IPS-NIHi7 (cell line): ENCODE results near the gene DDX1.

Experiments
- DNase-seq: peaks from one replicate; pipeline ENCODE4 v3.0.0; 2012; ENCODE audit warnings: mixed read lengths; ENCODE audit errors: extremely low spot score

Gene DDX1

DNA sequence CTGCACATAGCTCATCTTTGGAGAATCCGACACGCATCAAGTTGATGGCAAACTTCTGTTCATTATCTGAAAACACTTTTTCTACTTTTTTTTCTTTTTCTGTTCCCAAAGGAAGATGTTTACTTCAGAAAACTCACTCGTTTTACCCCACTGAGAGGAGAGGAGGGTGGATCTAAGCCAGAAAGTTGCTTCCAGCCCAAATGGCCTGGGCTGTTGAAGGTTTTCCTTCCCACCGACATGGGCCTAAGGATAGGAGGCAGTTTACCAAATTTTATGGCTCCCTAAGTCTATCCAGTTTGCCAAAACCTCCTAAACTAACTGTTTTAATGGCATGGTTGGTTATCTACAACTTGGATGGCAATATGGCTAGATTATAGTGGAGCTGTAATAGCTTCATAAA is 70.4 kb downstream of the DDX1 start:
- no peak for DNase-seq

DNA sequence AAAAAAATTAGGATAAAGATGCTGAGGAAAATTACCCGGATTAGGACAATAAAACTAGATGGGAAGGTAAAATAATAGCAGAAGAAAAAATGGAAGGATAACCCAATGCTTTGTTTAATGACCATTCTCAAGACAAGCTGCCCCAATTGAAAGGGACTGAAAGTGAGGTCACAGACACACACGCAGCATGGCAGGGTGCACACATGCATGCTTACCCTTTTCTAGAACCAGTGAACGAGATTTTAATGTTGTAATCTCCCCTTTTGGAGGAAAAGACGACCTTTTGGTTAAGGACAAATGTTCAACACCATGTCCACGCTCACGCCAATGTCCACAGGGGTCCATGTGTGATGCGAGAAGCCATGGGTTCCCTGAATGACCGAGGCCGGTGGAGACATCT is 70.9 kb downstream of the DDX1 start:
- DNase-seq = no peak

DNA sequence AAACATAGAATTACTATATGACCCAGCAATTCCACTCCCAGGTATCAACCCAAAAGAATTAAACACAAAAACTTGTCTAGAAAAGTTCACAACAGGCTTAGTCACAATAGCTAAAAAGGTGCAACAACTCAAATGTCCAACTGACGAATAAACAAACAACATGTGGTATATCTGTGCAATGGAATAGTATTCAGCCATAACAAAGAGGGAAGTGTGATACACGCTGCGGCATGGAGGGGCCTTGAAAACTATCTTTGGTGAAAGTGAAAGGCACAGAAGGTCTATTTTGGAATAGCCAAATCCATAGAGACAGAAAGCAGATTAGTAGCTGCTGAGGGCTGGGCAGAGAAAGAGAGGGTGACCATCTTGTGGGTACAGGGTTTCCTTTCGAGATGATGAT is 72.1 kb downstream of the DDX1 start:
- DNase-seq = no peak

DNA sequence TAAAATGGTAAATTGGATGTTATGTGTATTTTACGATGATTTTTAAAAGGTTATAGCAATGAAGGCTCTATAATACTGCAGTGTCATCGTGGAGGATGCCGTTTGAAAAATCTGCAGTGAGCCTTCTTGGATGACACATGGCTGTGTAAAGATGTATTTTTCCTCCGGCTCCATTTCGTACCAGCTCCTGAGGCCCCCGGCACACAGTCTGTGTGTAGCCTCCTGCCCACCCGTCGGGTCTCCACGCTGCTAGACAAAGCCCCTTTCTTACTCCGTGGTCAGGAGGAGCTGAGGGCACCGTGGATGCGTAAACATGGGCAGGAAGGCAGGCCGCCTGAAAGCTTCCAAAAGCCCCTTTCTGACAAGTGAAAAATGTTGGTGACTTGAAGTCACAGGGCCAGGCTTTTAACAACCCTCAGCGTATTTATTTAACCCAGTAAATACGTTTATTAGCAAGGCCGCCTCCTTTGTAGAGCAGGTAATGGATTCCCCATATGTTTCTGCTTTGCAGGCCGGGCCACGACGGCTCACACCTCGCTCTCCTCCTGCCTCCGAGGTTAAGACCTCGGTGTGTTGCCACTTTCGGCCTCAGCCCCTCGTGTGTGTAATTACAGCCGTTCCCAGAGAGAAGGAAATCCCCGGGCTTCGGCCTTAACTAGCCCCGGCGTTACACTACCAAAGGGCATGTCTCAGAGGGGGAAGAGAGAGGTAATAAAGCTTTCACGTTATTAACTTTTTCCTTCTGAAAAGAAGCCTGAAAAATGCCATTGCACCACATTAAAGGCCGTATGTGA is 72.8 kb downstream of the DDX1 start:
- no peak for DNase-seq

DNA sequence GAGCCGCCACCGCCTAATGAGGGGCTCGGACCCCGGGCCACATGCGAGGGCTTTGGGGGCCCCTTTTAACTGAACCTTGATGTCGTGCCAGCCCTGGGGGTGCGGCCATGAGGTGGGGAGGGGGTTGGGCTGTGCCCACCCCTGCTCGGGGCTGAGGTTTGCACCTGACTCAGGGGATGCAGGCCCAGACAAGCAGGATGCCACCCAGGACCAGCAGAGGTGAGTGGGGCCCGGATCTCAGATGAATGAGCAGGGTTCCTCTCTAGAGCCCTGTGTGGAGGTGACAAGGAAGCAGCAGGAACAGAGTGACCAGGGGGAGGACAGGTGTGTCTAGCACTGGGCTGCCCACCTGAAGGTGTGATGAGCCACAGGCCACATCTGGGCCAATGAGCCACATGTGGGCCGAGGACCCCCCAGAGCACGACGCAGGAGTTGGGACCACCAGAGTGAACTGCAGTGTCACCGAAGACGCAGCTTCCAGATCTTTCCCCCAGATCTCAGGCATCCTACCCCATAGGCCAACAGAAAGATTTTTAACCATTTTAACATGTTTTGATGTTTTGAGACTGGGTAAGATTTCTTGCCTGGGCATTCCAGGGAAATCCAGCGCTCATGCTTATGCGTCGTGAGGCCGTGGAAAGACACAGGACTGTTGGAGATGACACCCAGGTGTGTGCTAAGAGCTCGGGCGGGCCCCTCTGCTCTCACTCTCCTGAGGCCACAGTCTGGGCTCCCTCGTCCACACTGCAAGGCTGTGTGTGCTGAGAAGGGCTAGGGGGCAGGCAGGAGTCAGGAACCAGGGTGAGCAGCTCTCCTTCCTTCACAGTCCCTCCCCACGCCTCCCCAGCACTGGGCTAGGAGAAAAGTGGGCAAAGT is 73.6 kb downstream of the DDX1 start:
- DNase-seq = peak; percentile 65

DNA sequence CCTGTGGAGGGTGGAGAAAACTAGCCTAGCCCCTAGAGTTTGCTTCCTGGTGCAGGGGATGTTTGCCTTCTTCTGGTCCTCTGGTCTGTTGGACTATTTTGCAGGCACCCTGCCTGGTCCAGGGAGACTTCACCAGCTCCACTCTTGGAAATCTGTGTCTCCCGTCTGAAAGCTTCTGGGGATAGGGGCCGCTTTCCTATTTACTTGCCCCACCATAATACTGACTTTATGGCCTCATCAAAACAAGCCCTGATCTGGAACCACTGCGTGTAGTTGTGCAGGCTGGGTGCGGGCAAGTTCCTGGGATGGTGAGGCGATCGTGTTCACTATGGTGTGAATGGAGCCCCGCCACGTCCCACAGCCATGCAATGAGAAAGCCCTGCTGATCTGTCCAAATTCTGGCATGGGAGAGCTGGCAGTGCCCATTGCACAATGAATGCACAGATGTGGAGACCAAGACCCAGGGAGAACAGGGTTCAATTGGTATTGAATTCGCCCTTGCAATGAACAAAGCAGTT is 74.3 kb downstream of the DDX1 start:
- DNase-seq = no peak

DNA sequence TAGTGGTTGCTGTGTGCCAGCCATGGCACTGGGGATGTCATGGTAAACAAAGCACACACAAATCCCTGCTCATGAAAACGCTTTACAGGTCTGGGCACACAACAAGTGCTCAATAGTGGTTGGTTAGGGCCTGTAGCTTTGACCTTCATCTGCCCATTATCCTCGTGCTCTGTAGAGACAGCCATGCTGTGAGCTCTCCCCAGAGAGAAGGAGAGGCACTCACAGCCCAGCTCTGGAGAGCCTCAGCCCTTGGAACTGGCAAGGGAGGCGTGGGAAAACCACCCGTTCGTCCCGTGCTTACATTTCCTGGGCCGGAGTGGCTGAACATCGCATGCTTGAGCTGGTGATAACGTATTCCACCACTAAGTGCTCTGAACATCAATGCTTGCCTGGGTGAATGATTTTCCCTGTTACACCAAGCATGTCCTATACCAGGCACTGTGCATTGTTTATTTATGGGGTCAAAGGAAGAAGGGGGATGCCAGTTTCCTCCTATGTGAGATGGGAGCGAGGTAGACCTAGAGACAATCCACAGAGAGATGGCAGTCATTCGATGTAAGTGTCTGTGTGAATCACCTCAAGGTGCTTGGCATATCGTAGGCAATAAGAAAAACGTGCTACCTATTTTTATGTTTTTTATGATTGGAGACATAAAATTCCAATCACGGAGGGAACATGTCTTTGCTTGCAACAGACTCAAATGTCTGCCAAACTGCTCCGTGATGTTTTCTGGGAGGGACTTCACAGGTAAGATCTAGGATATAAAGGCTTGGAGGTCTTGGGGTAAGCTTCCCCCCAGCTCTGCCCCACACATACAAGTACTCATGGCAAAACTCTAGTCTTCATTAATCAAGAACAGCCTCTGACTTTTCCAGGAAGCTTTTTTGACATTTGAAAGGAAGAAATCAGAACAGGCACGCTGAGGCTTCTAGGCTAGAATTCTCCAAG is 75.5 kb downstream of the DDX1 start:
- no peak for DNase-seq

DNA sequence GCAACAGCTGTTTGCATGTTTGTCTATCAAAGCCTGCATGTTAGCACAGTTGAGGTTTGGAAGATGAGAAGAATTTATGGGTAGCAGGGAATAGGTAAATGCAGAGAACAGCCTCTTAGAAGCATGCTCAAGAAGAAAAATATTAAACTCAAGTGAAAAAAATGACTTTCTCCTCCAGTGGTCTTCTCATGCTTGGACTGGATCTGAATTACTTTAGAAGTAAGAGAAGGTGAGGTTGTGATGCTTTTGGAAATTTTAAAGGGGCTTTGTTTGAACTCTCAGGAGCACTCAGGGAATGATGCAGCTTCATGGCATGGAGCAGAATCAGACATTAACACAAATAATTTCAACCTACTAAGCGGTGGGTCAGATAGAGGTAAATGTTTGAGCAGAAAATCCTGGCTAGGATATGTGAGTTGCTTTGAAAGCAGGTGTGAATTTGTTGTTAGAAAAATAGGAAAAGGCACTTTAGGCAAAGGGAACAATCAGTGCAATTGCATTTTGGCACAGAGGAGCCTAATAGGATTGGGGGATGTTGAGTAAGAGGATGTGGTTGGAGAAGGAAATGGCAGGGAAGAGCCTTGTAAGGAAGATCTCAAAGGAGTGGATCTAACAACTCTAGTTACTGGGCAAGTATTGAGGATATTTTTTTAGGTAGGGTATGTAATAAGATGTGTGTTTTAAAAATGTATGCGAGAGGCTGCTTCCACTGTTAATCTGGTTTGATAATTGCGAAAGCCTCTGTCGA is 76.3 kb downstream of the DDX1 start:
- no peak for DNase-seq

DNA sequence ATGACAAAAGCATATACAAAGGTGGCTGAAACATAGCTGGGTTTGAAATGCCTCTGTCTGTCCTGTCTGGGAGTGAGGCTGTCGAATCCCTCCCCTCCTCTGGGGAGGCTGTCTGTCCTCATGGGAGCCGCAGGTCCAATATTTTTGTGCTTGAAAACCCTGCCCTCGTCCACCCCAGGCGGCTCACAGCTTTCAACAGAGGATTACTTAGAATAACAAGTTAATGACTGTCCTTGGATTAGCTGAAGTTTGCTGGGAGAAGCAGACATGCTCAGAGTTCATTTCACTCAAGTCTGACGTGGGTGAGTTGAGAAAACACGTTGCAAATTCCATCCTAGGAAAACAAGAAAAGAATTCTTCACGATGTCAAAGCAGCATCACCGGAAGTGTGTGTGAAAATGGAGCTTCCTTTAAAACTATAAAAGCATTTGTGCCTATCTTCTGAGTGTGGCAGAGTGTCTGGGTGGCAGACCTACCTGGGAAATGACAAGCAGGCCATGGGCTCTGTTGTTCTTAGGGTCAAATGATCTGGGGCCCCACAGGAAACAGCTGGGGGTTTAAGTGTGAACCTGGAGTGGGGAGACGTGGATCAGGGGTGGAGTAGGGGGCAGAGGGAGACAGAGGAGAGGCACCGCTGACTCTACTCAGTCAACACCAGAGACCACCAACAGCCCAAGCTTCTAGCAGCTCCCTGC is 77.1 kb downstream of the DDX1 start:
- no peak for DNase-seq

DNA sequence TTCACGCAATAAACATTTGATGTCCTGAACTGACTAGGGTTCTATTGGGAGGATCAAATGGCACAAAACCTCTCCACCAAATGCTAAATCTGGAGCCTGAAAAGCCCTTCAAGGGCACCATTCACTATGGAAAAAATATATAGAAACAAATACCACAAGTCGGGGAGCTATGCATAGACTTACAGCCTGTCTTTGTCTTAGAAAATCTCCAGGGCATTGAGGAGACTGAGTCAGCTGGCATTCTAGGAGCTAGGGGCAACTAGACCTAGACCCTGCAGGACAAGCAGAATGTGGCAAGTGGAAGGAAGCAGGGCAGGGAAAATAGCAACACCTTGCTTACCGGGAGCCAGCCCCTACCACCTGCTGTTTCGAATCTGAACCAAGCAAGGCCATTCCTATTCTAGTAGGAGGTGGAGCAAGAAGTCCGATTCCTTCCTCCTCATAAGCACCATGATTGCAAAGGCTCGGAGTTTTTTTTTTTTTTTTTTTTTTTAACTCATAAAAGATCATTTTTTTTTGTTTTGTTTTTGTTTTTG is 77.8 kb downstream of the DDX1 start:
- no peak for DNase-seq

DNA sequence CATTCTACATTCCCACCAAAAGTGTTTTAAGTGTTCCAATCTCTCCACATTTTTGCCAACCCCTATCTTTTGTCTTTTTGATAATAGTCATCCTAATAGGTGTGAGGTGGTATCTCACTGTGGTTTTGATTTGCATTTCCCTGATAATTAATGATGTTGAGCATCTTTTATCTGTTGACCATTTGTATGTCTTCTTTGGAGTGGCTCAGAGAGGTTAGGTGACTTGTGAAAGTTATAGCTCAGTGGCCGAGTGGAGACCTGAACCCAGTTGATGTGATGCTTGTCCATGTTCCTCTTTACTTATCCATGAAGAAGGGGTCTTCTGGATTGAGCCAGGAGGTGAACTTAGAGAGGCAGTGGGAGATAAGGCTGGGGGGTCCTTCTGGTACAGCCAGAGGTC is 78.8 kb downstream of the DDX1 start:
- DNase-seq = no peak

DNA sequence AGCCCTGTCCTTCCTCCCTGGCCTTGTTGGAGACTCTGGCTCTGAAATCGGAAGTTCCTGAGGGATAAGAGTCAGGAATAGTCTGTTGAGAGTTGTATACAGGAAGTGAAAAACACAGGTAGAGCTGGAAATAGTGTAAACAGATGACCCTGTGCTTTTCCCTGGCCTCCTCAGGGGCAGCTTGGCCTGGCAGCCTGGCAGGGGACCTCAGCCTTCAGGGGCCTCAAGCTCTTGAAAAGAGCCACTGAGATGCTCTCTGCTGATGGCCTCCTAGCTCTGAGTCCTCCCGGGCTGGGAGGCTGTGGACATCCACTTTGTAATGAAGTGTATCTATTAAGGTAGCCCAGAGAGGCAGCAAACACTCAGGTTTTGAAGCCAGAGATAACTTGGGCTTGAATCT is 79.3 kb downstream of the DDX1 start:
- DNase-seq = no peak

DNA sequence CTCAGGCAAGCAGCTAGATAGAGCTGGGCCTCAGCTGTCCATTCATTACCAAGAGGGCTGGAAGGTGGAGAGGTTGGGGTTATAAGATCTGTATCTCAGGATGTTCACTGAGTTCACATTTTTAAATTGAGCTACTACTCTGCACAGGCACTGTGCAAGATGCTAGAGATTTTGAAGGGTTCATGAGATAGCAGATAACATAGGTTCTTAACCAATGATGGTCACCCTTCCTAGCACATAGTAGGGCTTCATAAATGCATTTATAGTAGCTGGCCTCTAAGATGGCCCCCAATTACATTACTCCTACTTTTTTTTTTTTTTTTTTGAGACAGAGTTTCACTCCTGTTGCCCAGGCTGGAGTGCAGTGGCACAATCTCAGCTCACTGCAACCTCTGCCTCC is 79.7 kb downstream of the DDX1 start:
- no peak for DNase-seq

DNA sequence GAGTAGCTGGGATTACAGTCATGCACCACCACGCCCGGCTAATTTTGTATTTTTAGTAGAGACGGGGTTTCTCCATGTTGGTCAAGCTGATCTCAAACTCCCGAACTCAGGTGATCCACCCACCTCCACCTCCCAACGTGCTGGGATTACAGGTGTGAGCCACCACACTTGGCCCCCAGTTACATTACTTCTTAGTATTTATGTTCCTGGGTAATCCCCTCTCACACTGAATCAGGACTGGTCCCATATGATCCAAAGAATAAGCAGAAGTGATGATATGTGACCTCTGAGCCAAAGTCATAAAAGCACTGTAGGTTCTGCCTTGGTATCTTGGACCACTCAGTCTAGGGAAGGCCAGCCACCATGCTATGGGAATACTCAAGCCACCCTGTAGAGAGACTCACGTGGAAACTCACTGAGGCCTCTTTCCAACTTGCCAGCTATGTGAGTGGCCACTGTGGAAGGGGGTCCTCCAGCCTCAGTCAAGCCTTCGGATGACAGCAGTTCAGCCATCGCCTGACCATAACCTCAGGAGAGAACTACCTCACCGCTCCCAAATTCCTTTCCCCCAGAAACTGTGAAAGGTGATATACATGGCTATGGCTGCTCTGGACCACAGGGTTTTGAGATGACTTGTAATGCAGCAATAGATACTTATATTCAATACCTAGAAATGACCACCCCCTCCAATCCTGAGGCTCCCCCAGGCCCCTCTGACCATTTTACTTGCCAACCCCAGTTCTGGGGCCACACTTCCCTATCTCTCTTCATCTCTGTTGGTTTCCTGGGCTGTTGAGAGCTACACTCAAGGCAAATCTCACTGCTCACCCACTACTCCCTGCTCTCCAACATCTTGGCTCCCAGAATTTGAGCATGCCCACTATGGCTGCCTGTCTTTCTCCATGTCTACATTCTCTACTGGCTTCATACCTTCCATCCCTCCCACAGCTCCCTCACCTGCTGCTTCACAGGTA is 80.5 kb downstream of the DDX1 start:
- no peak for DNase-seq

DNA sequence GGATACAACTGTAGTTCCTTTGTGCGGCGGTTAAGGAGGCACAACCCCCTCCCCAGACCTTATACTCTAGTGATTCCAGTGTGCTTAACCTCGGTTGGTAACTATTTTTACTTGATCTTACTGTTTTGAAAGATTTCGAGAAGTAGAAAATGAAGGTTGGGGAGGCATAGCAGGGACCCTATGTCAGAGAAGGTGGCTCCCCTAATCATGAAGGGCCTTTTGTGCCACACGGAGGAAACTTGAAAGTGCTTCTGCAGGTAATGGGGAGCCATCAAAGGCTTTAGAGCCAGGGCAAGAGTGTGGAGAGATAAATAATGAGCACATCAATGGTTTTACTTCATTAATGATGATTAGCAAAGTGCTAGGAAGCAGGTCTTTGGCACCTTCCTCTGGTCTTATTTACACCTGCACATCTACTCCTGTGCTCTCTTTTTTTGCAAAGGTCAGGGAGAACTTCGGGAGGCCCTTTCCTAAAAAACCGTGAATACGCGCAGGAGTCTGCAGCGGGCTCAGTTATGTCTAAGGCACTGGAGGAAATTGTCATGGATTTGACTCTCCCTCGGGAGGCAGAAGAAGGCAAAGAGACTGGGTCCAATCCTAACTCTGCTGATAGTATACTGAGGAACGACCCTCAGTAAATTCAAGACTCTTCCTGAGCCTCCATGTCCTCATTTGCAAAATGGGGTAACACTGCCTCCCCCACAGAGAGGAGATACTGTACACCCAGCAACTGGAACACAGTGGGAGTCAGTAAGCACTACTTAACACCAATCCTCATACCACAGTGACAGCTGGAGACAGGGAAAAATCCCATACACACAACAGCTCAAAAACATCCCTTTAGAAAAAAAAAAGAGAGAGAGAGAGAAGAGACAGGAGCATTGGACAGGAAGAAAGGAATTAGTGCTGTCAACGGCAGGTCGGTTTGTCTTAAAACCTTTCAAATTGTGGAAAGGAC is 81.6 kb downstream of the DDX1 start:
- DNase-seq = no peak

DNA sequence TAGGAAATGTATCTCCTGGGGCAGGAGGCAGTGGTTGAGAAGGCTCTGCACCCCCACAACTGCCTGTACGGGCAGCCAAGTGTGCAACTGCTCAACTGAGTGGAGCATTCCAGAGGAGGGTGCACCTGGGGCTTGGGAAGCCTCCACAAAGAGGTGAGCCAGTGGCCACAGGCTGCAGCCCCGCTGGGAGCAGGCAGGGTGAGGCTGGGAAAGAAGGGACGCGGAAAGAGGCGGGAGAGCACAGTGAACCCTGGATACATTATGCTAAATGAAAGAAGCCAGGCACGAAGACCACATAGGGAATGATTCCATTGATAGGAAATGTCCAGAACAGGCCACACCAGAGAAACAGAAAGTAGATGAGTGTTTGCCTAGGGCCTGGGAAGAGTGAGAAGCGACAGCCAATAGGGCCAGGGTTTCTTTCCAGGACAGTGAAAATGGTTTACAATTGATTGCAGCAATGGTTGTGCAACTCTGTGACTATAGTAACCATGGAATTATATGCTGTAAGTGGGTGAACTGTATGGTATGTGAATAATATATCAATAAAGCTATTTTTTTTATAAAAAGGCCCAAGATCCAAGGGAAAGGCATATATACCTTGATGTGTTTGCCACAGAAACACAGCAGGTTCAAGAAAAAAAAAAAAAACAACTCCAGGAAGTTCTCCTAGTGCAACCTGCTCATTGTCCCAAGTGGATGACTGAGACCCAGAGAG is 82.4 kb downstream of the DDX1 start:
- no peak for DNase-seq
